ACC112 (cell line): ENCODE results near the gene TMPRSS9.

Experiments used
- H2AFZ ChIP-seq: fragments of 200-600 bp; sonication (generic); one replicate; pipeline ENCODE4 v1.6.0; 2017; ENCODE audit warnings: antibody characterized with exemption, low read length; ENCODE audit not compliant: unreplicated experiment
- H3K27ac ChIP-seq: fragments of 200-600 bp; sonication (generic); 2 replicates; pipeline ENCODE4 v1.5.1; 2014; ENCODE audit warnings: low read depth, mild to moderate bottlenecking, antibody characterized with exemption, low read length, moderate library complexity
- H3K27me3 ChIP-seq: fragments of 200-600 bp; sonication (generic); 2 replicates; pipeline ENCODE4 v1.6.1; 2014; ENCODE audit warnings: mild to moderate bottlenecking, antibody characterized with exemption, low read length, moderate library complexity, mixed read lengths; ENCODE audit not compliant: insufficient read depth
- H3K36me3 ChIP-seq: fragments of 200-600 bp; sonication (generic); 2 replicates; pipeline ENCODE4 v1.6.1; 2016; ENCODE audit warnings: mild to moderate bottlenecking, antibody characterized with exemption, low read length, moderate library complexity, mixed read lengths; ENCODE audit not compliant: insufficient read depth
- H3K4me1 ChIP-seq: fragments of 200-600 bp; sonication (generic); one replicate; pipeline ENCODE4 v1.6.1; 2016; ENCODE audit warnings: low read length, mixed read lengths; ENCODE audit not compliant: insufficient read depth, unreplicated experiment, control insufficient read depth
- H3K4me3 ChIP-seq: fragments of 200-600 bp; sonication (generic); 2 replicates; pipeline ENCODE4 v1.5.1; 2014; ENCODE audit warnings: mild to moderate bottlenecking, low read depth, low read length
- H3K79me2 ChIP-seq: fragments of 200-600 bp; sonication (generic); one replicate; pipeline ENCODE4 v1.6.0; 2016; ENCODE audit warnings: low read length; ENCODE audit not compliant: control insufficient read depth, unreplicated experiment, insufficient read depth

Gene TMPRSS9

DNA sequence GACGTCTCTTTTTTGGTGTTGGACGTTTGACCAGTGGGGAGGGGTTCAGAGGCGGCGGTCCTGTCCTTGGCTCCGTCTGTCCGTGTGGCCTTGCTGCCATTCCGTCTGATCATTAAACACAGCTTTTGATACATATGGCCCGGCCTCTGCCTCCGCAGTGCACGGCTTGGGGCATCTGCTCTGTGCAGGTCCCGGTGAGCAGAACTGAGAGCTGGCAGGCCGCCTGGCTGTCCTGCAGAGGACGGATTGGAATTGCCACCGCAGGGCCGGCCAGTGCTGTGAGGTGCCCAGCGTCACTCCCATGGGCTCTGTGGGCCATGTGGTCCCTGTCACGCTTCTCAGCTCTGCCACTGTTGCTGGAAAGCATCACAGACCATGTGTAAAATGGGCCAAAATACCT is 5.4 kb upstream of the TMPRSS9 start:
- Histone ChIP-seq H3K27ac (no peak overlapping the region), H2AFZ (no peak overlapping the region), H3K4me1 (no peaks in the 10 kb centered on the region), H3K36me3 (no peaks in the 10 kb centered on the region), H3K4me3 (no peak overlapping the region), H3K27me3 (0 out of 2 replicates have a peak, but pooled peaks cover 5% of the 10 kb centered on the region), H3K79me2 (no peaks in the 10 kb centered on the region)

- Histone ChIP-seq H3K79me2 (no peaks in the 10 kb centered on the region), H2AFZ (no peak overlapping the region), H3K27me3 (peaks cover 7% of the 10 kb centered on the region; the same call in 1 of the 2 replicates), H3K27ac (no peak overlapping the region), H3K4me3 (no peak overlapping the region), H3K4me1 (no peaks in the 10 kb centered on the region), H3K36me3 (no peaks in the 10 kb centered on the region)
Measured at GRCh38 chr19:2355168-2356035, 4.7 kb upstream of the TMPRSS9 start.

- Histone ChIP-seq H3K79me2 (no peaks in the 10 kb centered on the region), H2AFZ (no peak overlapping the region), H3K4me1 (no peaks in the 10 kb centered on the region), H3K4me3 (no peak overlapping the region), H3K36me3 (no peaks in the 10 kb centered on the region), H3K27ac (no peak overlapping the region), H3K27me3 (peaks cover 11% of the 10 kb centered on the region; the same call in 1 of the 2 replicates)
Measured at GRCh38 chr19:2356036-2356646, 3.9 kb upstream of the TMPRSS9 start.

- H3K79me2 ChIP-seq: no peaks in the 10 kb centered on the region
- H3K36me3 ChIP-seq: no peaks in the 10 kb centered on the region
- H2AFZ ChIP-seq: no peak overlapping the region
- no peak overlapping the region for H3K4me3 ChIP-seq
- H3K27ac ChIP-seq: no peak overlapping the region
- peaks cover 11% of the 10 kb centered on the region; the same call in 1 of the 2 replicates for H3K27me3 ChIP-seq
- no peaks in the 10 kb centered on the region for H3K4me1 ChIP-seq
Measured at GRCh38 chr19:2357279-2358206, 2.5 kb upstream of the TMPRSS9 start.

DNA sequence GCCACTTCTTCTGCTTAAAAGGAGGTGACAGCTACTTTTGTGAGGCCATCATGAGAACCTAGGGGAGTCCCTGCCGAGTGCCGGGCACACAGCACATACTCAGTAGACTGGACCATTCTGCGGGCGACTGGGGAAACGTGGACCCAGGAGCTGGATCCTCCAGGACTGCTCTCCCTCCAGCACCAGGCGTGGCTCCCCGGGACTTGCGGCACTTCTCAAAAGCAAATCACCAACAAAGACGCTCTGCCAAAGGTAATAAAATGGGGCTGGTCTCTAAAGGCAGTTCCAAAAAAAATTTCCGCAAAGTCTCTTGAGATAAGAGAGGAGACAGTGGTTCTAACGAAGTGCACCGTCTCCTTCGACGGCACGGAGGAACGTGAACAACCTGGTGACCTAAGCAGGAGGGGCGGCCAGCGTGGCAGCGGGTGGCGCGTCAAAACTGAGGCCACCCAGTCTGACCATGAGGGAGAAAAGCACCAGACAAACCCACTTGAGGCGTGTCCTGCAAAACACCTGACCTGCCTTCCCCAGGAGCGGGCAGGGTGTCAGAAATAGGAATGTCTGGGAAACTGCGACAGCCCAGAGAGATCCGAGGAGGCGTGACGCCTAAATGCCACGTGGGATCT is 1.4 kb upstream of the TMPRSS9 start:
- H2AFZ ChIP-seq: no peak overlapping the region
- no peaks in the 10 kb centered on the region for H3K4me1 ChIP-seq

GRCh38 chr19:2360833-2361232 is 768 bp downstream of the TMPRSS9 start:
- Histone ChIP-seq H3K27me3 (peaks cover 11% of the 10 kb centered on the region; the same call in 1 of the 2 replicates), H2AFZ (no peak overlapping the region), H3K4me1 (no peaks in the 10 kb centered on the region), H3K79me2 (no peaks in the 10 kb centered on the region), H3K4me3 (no peak overlapping the region), H3K27ac (no peak overlapping the region), H3K36me3 (no peaks in the 10 kb centered on the region)

More for the DNA sequence above, 1.4 kb upstream of the TMPRSS9 start:
- H3K27ac ChIP-seq: no peak overlapping the region
- H3K4me3 ChIP-seq: no peak overlapping the region
- peaks cover 11% of the 10 kb centered on the region; the same call in 1 of the 2 replicates for H3K27me3 ChIP-seq
- no peaks in the 10 kb centered on the region for H3K79me2 ChIP-seq
- no peaks in the 10 kb centered on the region for H3K36me3 ChIP-seq

DNA sequence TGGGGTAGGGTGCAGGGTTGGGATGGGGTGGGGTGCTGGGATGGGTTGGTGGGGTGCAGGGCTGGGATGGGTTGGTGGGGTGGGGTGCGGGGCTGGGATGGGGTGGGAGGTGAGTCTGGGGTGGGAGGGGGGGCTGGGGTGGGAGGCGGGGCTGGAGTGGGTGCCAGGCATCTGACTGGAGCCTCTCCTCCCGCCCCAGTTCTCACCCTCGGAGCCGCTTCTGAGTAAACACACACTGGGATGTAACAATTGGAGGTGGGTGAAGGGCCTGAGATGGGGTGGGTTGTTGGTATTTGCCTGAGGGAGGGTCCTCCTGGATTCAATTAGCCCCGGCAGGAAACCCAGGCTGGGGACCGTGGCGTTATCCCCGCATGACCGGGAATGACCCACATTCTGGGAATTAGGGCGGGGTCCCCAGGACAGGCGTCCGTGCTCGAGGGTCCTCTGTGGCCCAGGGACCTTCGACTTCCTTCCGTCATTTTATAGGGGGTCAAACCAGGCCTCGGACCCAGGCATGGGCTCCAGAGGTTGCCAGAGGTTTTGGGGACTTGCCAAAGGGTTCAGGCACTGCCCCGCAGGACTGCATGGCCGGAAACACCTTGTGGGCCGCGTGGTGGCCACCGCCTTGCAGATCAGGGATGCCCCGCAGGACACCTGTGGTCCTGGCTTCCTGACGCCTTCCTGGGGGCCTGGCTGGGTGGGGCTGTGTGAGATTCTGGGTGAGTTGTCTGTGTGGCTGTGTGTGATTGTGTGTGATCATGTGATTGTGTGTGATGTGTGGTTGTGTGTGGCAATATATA is 1.4 kb downstream of the TMPRSS9 start:
- no peaks in the 10 kb centered on the region for H3K79me2 ChIP-seq
- H3K4me1 ChIP-seq: no peaks in the 10 kb centered on the region
- no peak overlapping the region for H2AFZ ChIP-seq
- H3K27ac ChIP-seq: no peak overlapping the region
- H3K36me3 ChIP-seq: no peaks in the 10 kb centered on the region
- peaks cover 11% of the 10 kb centered on the region; the same call in 1 of the 2 replicates for H3K27me3 ChIP-seq
- no peak overlapping the region for H3K4me3 ChIP-seq

GRCh38 chr19:2362046-2362969 is 2.2 kb downstream of the TMPRSS9 start:
- Histone ChIP-seq H3K27ac (no peak overlapping the region), H3K4me3 (no peak overlapping the region), H3K36me3 (no peaks in the 10 kb centered on the region), H3K4me1 (no peaks in the 10 kb centered on the region), H3K27me3 (peaks cover 11% of the 10 kb centered on the region; the same call in 1 of the 2 replicates), H2AFZ (no peak overlapping the region), H3K79me2 (no peaks in the 10 kb centered on the region)

GRCh38 chr19:2362970-2363300 is 2.9 kb downstream of the TMPRSS9 start:
- peaks cover 11% of the 10 kb centered on the region; the same call in 1 of the 2 replicates for H3K27me3 ChIP-seq
- H3K4me1 ChIP-seq: no peaks in the 10 kb centered on the region
- H2AFZ ChIP-seq: no peak overlapping the region
- H3K36me3 ChIP-seq: no peaks in the 10 kb centered on the region
- no peaks in the 10 kb centered on the region for H3K79me2 ChIP-seq
- H3K27ac ChIP-seq: no peak overlapping the region
- H3K4me3 ChIP-seq: no peak overlapping the region
